ENCODE results near the gene RENBP. TPM values are rescaled to one million over a fixed set of nuclear protein-coding genes. Genes with fewer than 3 reads are reported as not detected.

Gene RENBP
- total RNA-seq, 2 experiments from 2014 or later, result 8.6 to 9.3 TPM

GRCh38 chrX:153926858-153927671 lies 17.4 kb downstream of the RENBP start:
- Histone ChIP-seq H3K4me1 (ENCODE audit: insufficient read depth, low read length) (peaks cover 61% of the 10 kb centered on the region), H3K4me3 (ENCODE audit: low read length) (peak overlapping the region; percentile 83)
- POLR2A ChIA-PET, result interaction anchor here (0.6 to 7.2 kb wide), 23 partner anchors 9 to 986 kb away, joined by 3 to 196 read pairs (median 5); partner anchors contain the start of genes AVPR2, HCFC1, IDH3G and IKBKG

GRCh38 chrX:153926552-153926857 lies 17.9 kb downstream of the RENBP start:
- peak in 1 of 14 experiments; percentile 22 for DNase-seq
- no peak for ATAC-seq (ENCODE audit: poor library complexity)
- Mint-ChIP-seq H3K4me1 (ENCODE audit: low read depth) (peaks cover 47% of the 10 kb centered on the region), H3K27me3 (no peaks in the 10 kb centered on the region), H3K9me3 (no peaks in the 10 kb centered on the region), H3K4me3 (peak overlapping the region; percentile 93), H3K27ac (peak overlapping the region; percentile 99), H3K36me3 (ENCODE audit: low read depth) (peaks cover 57% of the 10 kb centered on the region)
- POLR2A ChIA-PET, result interaction anchor here (0.9 to 7.2 kb wide), 19 partner anchors 9 to 621 kb away, joined by 3 to 196 read pairs (median 6); partner anchors contain the start of genes AVPR2, HCFC1, IDH3G and IKBKG
- TF ChIP-seq, protein P1, sequence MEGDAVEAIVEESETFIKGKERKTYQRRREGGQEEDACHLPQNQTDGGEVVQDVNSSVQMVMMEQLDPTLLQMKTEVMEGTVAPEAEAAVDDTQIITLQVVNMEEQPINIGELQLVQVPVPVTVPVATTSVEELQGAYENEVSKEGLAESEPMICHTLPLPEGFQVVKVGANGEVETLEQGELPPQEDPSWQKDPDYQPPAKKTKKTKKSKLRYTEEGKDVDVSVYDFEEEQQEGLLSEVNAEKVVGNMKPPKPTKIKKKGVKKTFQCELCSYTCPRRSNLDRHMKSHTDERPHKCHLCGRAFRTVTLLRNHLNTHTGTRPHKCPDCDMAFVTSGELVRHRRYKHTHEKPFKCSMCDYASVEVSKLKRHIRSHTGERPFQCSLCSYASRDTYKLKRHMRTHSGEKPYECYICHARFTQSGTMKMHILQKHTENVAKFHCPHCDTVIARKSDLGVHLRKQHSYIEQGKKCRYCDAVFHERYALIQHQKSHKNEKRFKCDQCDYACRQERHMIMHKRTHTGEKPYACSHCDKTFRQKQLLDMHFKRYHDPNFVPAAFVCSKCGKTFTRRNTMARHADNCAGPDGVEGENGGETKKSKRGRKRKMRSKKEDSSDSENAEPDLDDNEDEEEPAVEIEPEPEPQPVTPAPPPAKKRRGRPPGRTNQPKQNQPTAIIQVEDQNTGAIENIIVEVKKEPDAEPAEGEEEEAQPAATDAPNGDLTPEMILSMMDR (IDR thresholded peaks at IDR 0.05), result no peak
- H3K9me3 ChIP-seq (ENCODE audit: control insufficient read depth in 1 of 2, insufficient read depth in 1 of 2, low read length in 2 of 2), result no peaks in the 10 kb centered on the region
- H3K4me3 ChIP-seq (ENCODE audit: low read length), result peak overlapping the region; percentile 83
- CTCF ChIA-PET, result interaction anchor here (0.9 to 8.3 kb wide), 3 partner anchors 11 to 22 kb away, joined by 3 to 101 read pairs (median 3); no protein-coding TSS in a partner anchor
- H3K4me1 ChIP-seq (ENCODE audit: insufficient read depth, low read length), result peaks cover 64% of the 10 kb centered on the region
- H3K27me3 ChIP-seq (ENCODE audit: control insufficient read depth in 1 of 2, insufficient read depth in 2 of 2, low read length in 2 of 2), result no peaks in the 10 kb centered on the region
- intact Hi-C loops (cut with DNase I, micrococcal nuclease), result loop anchor here in 1 of 2 experiments (2.0 kb wide), 1 partner anchor 132 kb away; the partner anchor contains the start of genes IDH3G and SSR4
- H3K27ac ChIP-seq (ENCODE audit: low read depth in 1 of 2, low read length in 2 of 2), result peak overlapping the region; percentile 93 to 97
- H3K36me3 ChIP-seq (ENCODE audit: insufficient read depth, low read length), result peaks cover 13% of the 10 kb centered on the region

More at GRCh38 chrX:153926858-153927671, 17.4 kb downstream of the RENBP start:
- H3K27ac ChIP-seq (ENCODE audit: low read depth in 1 of 2, low read length in 2 of 2), result peak overlapping the region; percentile 93 to 97
- H3K36me3 ChIP-seq (ENCODE audit: insufficient read depth, low read length), result peaks cover 11% of the 10 kb centered on the region
- Mint-ChIP-seq H3K4me3 (peak overlapping the region; percentile 93), H3K36me3 (ENCODE audit: low read depth) (peaks cover 60% of the 10 kb centered on the region), H3K27me3 (no peaks in the 10 kb centered on the region), H3K9me3 (no peaks in the 10 kb centered on the region), H3K27ac (peak overlapping the region; percentile 99), H3K4me1 (ENCODE audit: low read depth) (peaks cover 49% of the 10 kb centered on the region)
- intact Hi-C loops (cut with DNase I, micrococcal nuclease), result loop anchor here (1.0 to 2.0 kb wide), 2 partner anchors 40 to 132 kb away; partner anchors contain the start of genes IDH3G (in 1 of the 2) and SSR4 (in 1 of the 2)
- no peaks in the 10 kb centered on the region for H3K9me3 ChIP-seq (ENCODE audit: control insufficient read depth in 1 of 2, insufficient read depth in 1 of 2, low read length in 2 of 2)
- no peaks in the 10 kb centered on the region for H3K27me3 ChIP-seq (ENCODE audit: control insufficient read depth in 1 of 2, insufficient read depth in 2 of 2, low read length in 2 of 2)
- ATAC-seq (ENCODE audit: poor library complexity) (peak; percentile 51), DNase-seq (peak; percentile 53 to 91 (median 74))
- CTCF ChIA-PET, result interaction anchor here (0.9 to 8.3 kb wide), 4 partner anchors 10 to 41 kb away, joined by 3 to 101 read pairs (median 4); no protein-coding TSS in a partner anchor
- TF ChIP-seq, protein P1 (IDR thresholded peaks at IDR 0.05), result no peak

GRCh38 chrX:153925739-153926551 lies 18.5 kb downstream of the RENBP start, which contains the start of gene ARHGAP4:
ARHGAP4 (minus strand) TSS chrX:153926264; CDS start chrX:153926202, 62 bp downstream.
- H3K9me3 Mint-ChIP-seq, result no peaks in the 10 kb centered on the region
- intact Hi-C loops (cut with DNase I, micrococcal nuclease), result loop anchor here (1.0 to 2.0 kb wide), 3 partner anchors 14 to 131 kb away; partner anchors contain the start of genes IDH3G (in 1 of the 2) and SSR4 (in 1 of the 2)
- H3K36me3 Mint-ChIP-seq (ENCODE audit: low read depth), result peaks cover 51% of the 10 kb centered on the region
- H3K36me3 ChIP-seq (ENCODE audit: insufficient read depth, low read length), result peaks cover 14% of the 10 kb centered on the region
- H3K4me3 Mint-ChIP-seq, result peak within 1 kb of the TSS; percentile 97
- peak within 1 kb of the TSS; percentile 99 for H3K27ac Mint-ChIP-seq
- H3K27me3 Mint-ChIP-seq, result no peaks in the 10 kb centered on the region
- no peaks in the 10 kb centered on the region for H3K9me3 ChIP-seq (ENCODE audit: control insufficient read depth in 1 of 2, insufficient read depth in 1 of 2, low read length in 2 of 2)
- TF ChIP-seq, protein P1 (IDR thresholded peaks at IDR 0.05), result no peak
- ChIA-PET POLR2A (interaction anchor here (0.7 to 7.2 kb wide), 23 partner anchors 8 to 621 kb away, joined by 3 to 196 read pairs (median 5); partner anchors contain the start of genes AVPR2, HCFC1, IDH3G and IKBKG), CTCF (interaction anchor here (0.9 to 8.3 kb wide), 5 partner anchors 11 to 22 kb away, joined by 3 to 101 read pairs (median 3); partner anchors contain the start of gene RENBP)
- ATAC-seq (ENCODE audit: poor library complexity) (no peak), DNase-seq (peak in 9 of 14 experiments; percentile 18 to 71 (median 47))
- peaks cover 70% of the 10 kb centered on the region for H3K4me1 ChIP-seq (ENCODE audit: insufficient read depth, low read length)
- peaks cover 43% of the 10 kb centered on the region for H3K4me1 Mint-ChIP-seq (ENCODE audit: low read depth)
- H3K27me3 ChIP-seq (ENCODE audit: control insufficient read depth in 1 of 2, insufficient read depth in 2 of 2, low read length in 2 of 2), result no peaks in the 10 kb centered on the region
- H3K27ac ChIP-seq (ENCODE audit: low read depth in 1 of 2, low read length in 2 of 2), result peak within 1 kb of the TSS; percentile 93 to 97
- H3K4me3 ChIP-seq (ENCODE audit: low read length), result peak within 1 kb of the TSS; percentile 83

Measured in CD4-positive, alpha-beta T cell (primary cell).